Measurements from ENCODE around the gene C1orf115. TPM values are rescaled to one million over a fixed set of nuclear protein-coding genes. Genes with fewer than 3 reads are reported as not detected.

C1orf115 gene, protein sequence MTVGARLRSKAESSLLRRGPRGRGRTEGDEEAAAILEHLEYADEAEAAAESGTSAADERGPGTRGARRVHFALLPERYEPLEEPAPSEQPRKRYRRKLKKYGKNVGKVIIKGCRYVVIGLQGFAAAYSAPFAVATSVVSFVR
- 5.5 and 6.7 TPM in 2 replicates for total RNA-seq

DNA sequence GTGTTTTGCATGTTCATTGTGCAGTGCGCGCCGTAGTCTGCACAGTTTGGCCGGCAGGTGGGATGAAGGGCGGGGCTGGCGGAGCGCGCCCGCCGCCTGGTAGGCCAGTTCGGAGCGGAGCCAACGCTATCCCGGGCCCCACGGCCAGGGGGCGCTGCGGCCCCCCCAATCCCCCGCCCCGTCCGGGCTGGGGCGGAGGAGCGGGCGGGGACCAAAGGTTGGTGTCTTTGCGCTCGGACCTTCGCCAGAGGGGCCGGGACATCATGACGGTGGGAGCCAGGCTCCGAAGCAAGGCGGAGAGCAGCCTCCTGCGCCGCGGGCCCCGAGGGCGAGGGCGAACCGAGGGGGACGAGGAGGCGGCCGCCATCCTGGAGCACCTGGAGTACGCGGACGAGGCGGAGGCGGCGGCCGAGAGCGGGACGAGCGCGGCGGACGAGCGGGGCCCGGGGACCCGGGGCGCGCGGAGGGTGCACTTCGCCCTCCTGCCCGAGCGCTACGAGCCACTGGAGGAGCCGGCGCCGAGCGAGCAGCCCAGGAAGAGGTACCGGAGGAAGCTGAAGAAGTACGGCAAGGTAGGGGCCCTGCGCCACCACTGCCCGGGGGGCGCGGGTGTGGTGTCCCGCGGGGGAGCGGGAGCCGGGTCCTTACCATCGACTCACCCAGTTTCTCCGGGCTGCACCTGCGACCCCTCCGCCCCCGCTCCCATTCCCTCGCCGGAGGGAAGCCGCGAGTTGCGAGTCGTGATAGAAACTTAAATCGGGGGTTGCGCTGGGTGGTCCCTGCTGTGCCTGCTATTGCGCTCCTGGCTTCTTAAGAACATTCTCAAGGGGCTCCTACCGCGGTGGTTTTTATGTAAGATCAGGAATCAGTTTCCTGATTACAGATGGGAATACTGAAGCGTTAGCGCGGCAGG lies at the start of gene C1orf115:
TSS of gene C1orf115 (plus strand) at position 224 of the 913 bp plus-strand sequence. CDS start at position 264, 40 bp downstream.
- no peak for DNase-seq (ENCODE audit: low read depth)
- H3K4me3 ChIP-seq (ENCODE audit: low read depth, low read length): peak within 1 kb of the TSS; percentile 83
- TF ChIP-seq, protein P1, sequence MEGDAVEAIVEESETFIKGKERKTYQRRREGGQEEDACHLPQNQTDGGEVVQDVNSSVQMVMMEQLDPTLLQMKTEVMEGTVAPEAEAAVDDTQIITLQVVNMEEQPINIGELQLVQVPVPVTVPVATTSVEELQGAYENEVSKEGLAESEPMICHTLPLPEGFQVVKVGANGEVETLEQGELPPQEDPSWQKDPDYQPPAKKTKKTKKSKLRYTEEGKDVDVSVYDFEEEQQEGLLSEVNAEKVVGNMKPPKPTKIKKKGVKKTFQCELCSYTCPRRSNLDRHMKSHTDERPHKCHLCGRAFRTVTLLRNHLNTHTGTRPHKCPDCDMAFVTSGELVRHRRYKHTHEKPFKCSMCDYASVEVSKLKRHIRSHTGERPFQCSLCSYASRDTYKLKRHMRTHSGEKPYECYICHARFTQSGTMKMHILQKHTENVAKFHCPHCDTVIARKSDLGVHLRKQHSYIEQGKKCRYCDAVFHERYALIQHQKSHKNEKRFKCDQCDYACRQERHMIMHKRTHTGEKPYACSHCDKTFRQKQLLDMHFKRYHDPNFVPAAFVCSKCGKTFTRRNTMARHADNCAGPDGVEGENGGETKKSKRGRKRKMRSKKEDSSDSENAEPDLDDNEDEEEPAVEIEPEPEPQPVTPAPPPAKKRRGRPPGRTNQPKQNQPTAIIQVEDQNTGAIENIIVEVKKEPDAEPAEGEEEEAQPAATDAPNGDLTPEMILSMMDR (conservative IDR thresholded peaks at IDR 0.05; ENCODE audit: low read depth, low read length): peak; percentile 88

DNA sequence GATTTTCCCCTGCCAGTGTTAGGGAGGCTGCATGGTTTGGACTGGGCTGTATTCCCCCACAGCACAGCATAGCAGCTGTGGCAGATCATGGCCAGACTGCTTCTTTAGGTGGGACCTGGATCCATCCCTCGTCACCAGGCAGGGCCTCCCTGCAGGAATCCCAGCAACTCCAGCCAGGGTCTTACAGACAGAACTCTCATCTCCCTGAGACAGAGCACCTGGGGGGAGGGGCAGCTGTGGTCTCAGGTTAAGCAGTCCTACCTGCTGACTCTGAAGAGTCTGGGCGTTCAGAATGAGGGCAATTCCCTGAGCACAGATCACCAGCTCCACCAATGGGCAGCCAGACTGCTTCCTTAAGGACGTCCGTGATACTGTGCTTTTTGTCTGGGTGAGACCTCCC lies 47.9 kb upstream of the C1orf115 start:
- no peak overlapping the region for H3K4me3 ChIP-seq (ENCODE audit: low read depth, low read length)
- TF ChIP-seq, protein P1 (conservative IDR thresholded peaks at IDR 0.05; ENCODE audit: low read depth, low read length): no peak
- DNase-seq (ENCODE audit: low read depth): no peak

DNA sequence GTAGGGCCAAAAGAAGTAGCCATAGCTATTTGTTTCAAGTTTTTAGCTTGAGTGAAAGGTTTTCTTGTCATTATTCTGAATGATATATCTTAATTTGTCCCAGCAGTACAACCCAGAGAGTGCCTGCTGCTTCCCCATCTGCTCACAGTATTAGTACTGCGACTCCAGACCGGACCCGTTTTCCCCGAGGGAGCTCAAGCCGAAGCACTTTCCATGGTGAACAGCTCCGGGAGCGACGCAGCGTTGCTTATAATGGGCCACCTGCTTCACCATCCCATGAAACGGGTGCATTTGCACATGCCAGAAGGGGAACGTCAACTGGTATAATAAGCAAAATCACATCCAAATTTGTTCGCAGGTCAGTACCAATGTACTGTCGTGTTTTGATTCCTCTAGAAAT lies 37.2 kb upstream of the C1orf115 start:
- TF ChIP-seq, protein P1 (conservative IDR thresholded peaks at IDR 0.05; ENCODE audit: low read depth, low read length): no peak
- H3K4me3 ChIP-seq (ENCODE audit: low read depth, low read length): no peak overlapping the region
- no peak for DNase-seq (ENCODE audit: low read depth)

DNA sequence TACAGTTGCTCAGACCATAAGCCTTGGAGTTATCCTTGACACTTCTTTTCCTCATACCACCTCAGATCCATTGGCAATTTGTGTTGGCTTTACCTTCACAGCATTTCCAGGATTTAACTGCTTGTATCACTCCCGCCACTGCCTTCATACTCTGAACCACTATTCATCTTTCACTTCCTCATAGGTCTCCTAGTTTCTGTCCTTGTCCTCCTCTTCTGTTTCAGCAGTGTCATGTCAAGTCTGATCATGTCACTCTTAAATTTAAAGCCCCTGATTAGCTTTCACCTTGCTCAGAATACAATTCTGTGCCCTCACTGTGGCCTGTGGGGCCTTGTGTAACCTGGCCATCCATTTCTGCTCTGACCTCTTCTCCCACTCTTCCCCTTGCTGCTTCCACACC lies 34.7 kb upstream of the C1orf115 start:
- TF ChIP-seq, protein P1 (conservative IDR thresholded peaks at IDR 0.05; ENCODE audit: low read depth, low read length): no peak
- H3K4me3 ChIP-seq (ENCODE audit: low read depth, low read length): no peak overlapping the region
- DNase-seq (ENCODE audit: low read depth): no peak

DNA sequence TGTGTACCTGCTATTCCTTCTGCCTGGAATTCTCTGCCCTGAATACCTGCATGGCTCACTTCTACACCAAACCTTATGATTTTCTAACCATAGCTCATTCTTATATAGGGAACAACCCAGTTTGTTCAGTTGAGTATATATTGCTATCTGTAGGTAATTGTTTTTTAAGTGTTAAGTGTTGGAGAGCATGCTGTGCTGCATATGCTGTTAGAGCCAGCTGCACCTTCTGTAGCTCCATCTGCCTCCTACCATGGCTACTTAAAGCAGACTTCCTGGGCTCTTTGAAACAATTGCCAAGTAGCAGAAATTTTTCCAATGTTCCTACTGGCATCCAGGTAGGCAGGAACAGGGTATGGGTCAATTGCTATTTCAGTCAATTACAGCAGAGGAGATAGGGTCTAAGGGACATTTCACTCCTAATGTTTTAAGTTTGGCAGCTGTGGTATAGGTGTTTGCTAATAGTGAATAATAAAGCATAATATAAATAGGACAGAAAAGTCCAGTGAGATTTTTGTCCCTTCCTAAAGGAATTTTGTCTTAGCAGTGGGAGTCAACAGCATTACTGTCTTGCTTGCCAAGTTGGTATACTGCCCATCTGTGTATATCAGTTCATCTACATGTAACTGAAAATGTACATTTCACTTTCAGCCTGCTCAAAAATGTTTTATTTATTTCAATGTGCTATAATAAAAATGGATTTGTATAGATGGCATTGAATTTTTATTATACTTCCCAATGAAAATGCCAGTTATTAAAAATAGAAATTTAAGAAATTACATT lies 34.0 kb upstream of the C1orf115 start:
- no peak for DNase-seq (ENCODE audit: low read depth)
- TF ChIP-seq, protein P1 (conservative IDR thresholded peaks at IDR 0.05; ENCODE audit: low read depth, low read length): no peak
- no peak overlapping the region for H3K4me3 ChIP-seq (ENCODE audit: low read depth, low read length)

DNA sequence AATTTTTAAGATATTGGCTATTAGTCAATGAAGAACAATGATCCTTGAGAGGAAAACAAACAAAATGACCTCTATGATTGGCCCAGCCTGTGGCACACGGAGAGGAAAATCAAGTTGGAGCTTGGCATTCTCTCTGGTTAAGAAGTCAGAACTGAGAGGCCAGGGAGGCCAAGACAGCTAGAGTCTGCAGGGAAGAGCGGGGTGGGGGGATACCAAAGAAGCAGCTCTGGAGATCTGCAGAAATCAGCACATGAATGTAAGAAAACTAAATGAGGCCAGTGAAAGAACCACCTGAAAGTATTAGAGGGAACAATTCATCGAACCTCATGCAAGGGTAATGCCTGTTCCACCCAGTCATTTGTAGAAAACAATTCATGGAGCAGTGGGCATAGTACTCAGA lies 23.8 kb upstream of the C1orf115 start:
- TF ChIP-seq, protein P1 (conservative IDR thresholded peaks at IDR 0.05; ENCODE audit: low read depth, low read length): no peak
- no peak for DNase-seq (ENCODE audit: low read depth)
- no peak overlapping the region for H3K4me3 ChIP-seq (ENCODE audit: low read depth, low read length)
